Mucosa of stomach (tissue), 1 donor: ENCODE results near the gene RABEP2.
"Not testable (repeated sequence)": the region's sequence is repeated elsewhere in the genome, so short reads cannot be mapped to it uniquely, and the experiment has no call there.

Source experiments
- H3K27me3 ChIP-seq: one replicate; pipeline ENCODE4 v1.7.0; 2013; ENCODE audit warnings: mild to moderate bottlenecking, low read length; ENCODE audit not compliant: control insufficient read depth, insufficient read depth
- H3K36me3 ChIP-seq: one replicate; pipeline ENCODE4 v1.7.0; 2013; ENCODE audit warnings: low read length; ENCODE audit not compliant: control insufficient read depth, insufficient read depth
- H3K4me1 ChIP-seq: one replicate; pipeline ENCODE4 v1.7.0; 2013; ENCODE audit warnings: mild to moderate bottlenecking, low read length; ENCODE audit not compliant: control insufficient read depth, insufficient read depth
- H3K4me3 ChIP-seq: one replicate; pipeline ENCODE4 v1.7.0; 2013; ENCODE audit warnings: low read length
- H3K9ac ChIP-seq: one replicate; pipeline ENCODE4 v1.7.0; 2013; ENCODE audit warnings: mild to moderate bottlenecking, low read length, moderate library complexity
- H3K9me3 ChIP-seq: one replicate; pipeline ENCODE4 v1.7.0; 2013; ENCODE audit warnings: mild to moderate bottlenecking, low read length, moderate library complexity; ENCODE audit not compliant: control insufficient read depth
- donor health status: Pancreatic carcinoma.

Gene RABEP2

GRCh38 chr16:28898266-28898665, 26.8 kb downstream of the RABEP2 start:
- H3K9ac ChIP-seq = no peak overlapping the region
- no peaks in the 10 kb centered on the region for H3K27me3 ChIP-seq
- H3K36me3 ChIP-seq = no peaks in the 10 kb centered on the region
- H3K4me1 ChIP-seq = no peaks in the 10 kb centered on the region
- H3K9me3 ChIP-seq = no peaks in the 10 kb centered on the region
- H3K4me3 ChIP-seq = no peak overlapping the region

DNA sequence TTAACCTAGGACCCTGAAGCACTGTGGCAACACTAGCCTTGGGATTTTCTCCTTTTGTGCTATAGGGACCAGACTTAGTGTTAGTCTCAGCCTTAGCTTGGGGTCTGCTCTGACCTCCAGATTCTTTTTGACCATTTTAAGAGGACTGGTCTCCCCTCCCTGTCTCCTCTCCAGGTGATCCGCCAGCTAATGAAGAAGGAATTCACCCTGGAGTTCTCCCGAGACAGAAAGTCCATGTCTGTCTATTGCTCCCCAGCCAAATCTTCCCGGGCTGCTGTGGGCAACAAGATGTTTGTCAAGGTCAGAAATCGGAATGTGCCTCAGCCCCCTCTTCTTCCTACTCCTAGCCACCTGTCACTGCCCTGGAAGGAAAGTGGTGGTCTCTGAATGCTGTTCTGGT, 27.2 kb downstream of the RABEP2 start:
- H3K9ac ChIP-seq = no peak overlapping the region
- no peaks in the 10 kb centered on the region for H3K9me3 ChIP-seq
- no peaks in the 10 kb centered on the region for H3K27me3 ChIP-seq
- H3K36me3 ChIP-seq = no peaks in the 10 kb centered on the region
- no peaks in the 10 kb centered on the region for H3K4me1 ChIP-seq
- no peak overlapping the region for H3K4me3 ChIP-seq

- H3K9me3 ChIP-seq = no peaks in the 10 kb centered on the region
- no peaks in the 10 kb centered on the region for H3K4me1 ChIP-seq
- no peak overlapping the region for H3K4me3 ChIP-seq
- no peaks in the 10 kb centered on the region for H3K36me3 ChIP-seq
- H3K9ac ChIP-seq = no peak overlapping the region
- no peaks in the 10 kb centered on the region for H3K27me3 ChIP-seq
Measured at GRCh38 chr16:28895609-28896008, 29.4 kb downstream of the RABEP2 start.

DNA sequence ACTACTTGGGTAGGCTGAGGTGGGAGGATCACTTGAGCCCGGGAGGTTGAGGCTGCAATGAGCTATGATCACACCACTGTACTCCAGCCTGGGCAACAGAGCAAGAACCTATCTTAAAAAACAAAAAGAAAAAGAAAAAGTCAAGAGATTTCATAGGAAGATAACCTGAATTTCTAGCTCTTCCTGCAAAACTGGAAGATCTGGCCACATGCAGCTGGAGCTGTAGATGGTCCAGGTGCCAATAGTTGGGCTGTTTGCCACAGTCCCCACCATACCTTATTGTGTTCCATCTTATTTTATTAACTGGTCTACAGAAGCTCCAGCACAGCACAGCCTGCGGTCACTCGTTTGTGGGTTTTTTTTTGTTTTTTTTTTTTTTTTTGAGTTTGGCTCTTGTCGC, 31.7 kb downstream of the RABEP2 start:
- H3K36me3 ChIP-seq = no peaks in the 10 kb centered on the region
- H3K4me1 ChIP-seq = no peaks in the 10 kb centered on the region
- no peak overlapping the region for H3K4me3 ChIP-seq
- H3K9me3 ChIP-seq = no peaks in the 10 kb centered on the region
- no peaks in the 10 kb centered on the region for H3K27me3 ChIP-seq
- no peak overlapping the region for H3K9ac ChIP-seq

DNA sequence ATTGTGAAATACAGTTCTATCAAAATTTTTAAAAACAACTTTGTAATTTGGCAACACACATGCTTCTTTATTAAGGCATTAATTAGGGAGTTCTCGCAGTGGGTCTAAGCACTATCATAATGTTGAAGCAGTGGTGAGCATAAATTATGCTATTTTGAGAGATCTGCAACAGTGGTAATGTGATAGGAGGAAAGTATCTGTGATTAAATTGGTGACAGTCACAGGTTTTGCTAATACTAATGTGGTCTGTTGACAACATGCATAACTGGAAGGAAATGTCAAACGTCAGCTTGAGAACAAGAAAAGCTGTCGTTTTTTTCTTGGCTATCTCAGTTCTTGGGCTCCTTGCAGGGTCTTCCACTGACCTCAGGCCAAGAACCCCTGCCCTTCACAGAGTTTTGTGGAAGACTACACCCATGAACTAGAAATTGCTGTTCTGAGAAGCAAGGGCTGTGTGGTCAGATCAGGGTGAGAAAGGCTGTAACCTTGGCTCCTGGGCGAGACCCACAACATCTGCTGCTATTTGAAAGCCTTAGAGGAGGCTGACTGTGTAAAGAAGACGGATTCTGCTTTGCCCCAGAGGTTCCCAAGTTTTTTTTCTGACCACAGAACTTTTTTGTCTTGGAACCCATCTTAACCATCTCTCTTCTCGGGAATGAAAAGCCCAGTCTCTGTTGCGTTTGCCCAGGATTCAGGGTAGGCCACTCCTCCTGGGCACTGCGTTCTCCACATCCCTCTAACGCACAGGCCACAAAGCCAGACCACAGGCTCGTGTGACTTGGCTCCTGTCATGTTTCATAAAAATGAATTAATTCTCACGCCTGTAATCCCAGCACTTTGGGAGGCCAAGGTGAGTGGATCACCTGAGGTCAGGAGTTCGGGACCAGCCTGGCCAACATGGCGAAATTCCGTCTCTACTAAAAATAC, 32.8 kb downstream of the RABEP2 start:
- Histone ChIP-seq H3K27me3 (no peaks in the 10 kb centered on the region), H3K4me3 (no peak overlapping the region), H3K9ac (no peak overlapping the region), H3K9me3 (no peaks in the 10 kb centered on the region), H3K4me1 (no peaks in the 10 kb centered on the region), H3K36me3 (no peaks in the 10 kb centered on the region)

- not testable (repeated sequence) for H3K9me3 ChIP-seq, H3K4me1 ChIP-seq, H3K9ac ChIP-seq, H3K27me3 ChIP-seq, H3K4me3 ChIP-seq, H3K36me3 ChIP-seq
Measured at GRCh38 chr16:28890355-28890754, 34.7 kb downstream of the RABEP2 start.

DNA sequence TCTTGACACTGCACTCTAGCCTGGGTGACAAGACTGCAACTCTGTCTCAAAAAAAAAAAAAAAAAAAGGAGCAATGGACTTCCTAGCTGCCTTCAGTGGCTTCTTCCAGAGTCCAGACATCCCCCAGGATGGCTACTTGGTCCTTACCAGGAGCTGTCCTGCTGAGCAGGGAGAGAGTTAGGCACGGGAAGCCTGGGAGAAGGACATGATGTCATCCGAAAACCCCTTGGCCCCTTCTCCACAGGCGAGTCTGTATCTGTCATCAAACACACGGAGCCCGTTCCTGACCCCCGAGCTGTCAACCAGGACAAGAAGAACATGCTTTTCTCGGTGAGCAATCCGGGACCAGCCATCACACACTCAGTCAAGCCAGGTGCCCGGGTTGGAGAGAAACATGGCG, 38.1 kb downstream of the RABEP2 start:
- Histone ChIP-seq H3K9ac (no peak overlapping the region), H3K27me3 (peaks cover 11% of the 10 kb centered on the region), H3K4me3 (no peak overlapping the region), H3K36me3 (no peaks in the 10 kb centered on the region), H3K9me3 (no peaks in the 10 kb centered on the region), H3K4me1 (no peaks in the 10 kb centered on the region)

- no peak overlapping the region for H3K9ac ChIP-seq
- H3K4me3 ChIP-seq = no peak overlapping the region
- peaks cover 24% of the 10 kb centered on the region for H3K27me3 ChIP-seq
- no peaks in the 10 kb centered on the region for H3K36me3 ChIP-seq
- H3K4me1 ChIP-seq = peaks cover 11% of the 10 kb centered on the region
- H3K9me3 ChIP-seq = no peaks in the 10 kb centered on the region
Measured at GRCh38 chr16:28884045-28884444, 41.0 kb downstream of the RABEP2 start.

- H3K4me3 ChIP-seq = no peak overlapping the region
- peaks cover 13% of the 10 kb centered on the region for H3K4me1 ChIP-seq
Measured at GRCh38 chr16:28883221-28883996, 41.6 kb downstream of the RABEP2 start.

DNA sequence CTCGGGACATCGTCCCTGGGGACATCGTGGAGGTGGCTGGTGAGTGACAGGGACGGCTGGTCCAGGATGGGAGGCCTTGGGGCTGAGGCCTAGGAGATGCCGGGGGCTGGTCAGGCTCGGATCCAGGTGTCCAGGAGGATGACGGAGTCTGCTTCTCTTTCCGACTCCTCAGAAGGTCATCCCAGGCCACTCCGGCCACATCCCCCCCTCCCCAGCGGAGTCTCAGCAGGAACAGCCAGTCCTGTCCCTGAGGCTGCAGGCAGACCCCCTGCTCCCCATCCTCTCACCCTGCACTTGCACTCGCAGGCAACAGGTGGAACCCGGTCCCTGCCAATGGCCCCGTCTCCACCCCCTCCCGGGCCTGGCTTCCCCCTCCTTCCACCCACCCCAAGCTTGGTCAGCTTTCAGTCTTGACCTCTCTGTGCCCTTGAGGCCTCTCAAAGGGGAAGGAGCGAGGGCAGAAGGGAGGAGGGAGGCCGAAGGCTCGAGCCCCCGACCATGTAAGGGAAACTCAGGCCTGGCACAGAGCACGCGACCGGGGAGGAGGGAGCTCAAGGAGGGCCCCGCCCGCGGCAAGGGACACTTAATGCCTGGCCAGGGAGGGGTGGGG, 42.4 kb downstream of the RABEP2 start:
- peaks cover 24% of the 10 kb centered on the region for H3K27me3 ChIP-seq
- no peak overlapping the region for H3K9ac ChIP-seq
- no peaks in the 10 kb centered on the region for H3K9me3 ChIP-seq
- no peak overlapping the region for H3K4me3 ChIP-seq
- H3K4me1 ChIP-seq = peaks cover 13% of the 10 kb centered on the region
- H3K36me3 ChIP-seq = no peaks in the 10 kb centered on the region

More at GRCh38 chr16:28883221-28883996, 41.6 kb downstream of the RABEP2 start:
- Histone ChIP-seq H3K36me3 (no peaks in the 10 kb centered on the region), H3K9me3 (no peaks in the 10 kb centered on the region), H3K9ac (no peak overlapping the region), H3K27me3 (peaks cover 24% of the 10 kb centered on the region)

DNA sequence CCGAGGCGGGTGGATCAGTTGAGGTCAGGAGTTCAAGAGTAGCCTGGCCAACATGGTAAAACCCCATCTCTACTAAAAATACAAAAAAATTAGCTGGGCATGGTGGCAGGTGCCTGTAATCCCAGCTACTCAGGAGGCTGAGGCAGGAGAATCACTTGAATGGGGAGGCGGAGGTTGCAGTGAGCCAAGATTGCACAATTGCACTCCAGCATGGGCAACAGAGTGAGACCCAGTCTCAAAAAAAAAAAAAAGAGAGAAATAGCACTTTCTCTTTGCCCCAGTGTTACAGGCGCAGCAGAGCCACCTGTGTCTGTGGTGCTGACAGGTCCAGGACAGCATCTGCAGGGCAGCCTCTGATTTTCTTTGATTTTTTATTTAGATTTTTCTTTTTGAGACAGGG, 43.5 kb downstream of the RABEP2 start:
- not testable (repeated sequence) for H3K9ac ChIP-seq, H3K4me3 ChIP-seq
- peaks cover 13% of the 10 kb centered on the region for H3K4me1 ChIP-seq

DNA sequence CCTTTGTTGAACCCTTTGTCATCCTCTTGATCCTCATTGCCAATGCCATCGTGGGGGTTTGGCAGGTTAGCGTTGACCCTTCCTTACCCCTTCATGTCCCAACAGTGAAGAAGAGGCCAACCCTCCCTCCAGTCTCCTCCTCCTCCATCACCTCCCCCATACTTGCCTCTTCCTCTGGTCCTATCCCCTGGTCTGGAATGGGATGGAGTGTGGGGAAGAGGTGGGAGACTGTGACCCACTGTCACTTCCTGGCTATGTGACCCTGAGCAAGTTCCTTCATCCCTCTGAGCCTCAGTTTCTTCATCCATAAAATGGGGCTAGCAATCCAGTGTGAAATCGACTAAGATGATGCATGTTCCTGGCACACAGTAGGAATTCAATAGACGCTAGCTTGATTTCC, 44.1 kb downstream of the RABEP2 start:
- H3K9me3 ChIP-seq = no peaks in the 10 kb centered on the region
- no peak overlapping the region for H3K9ac ChIP-seq
- peaks cover 13% of the 10 kb centered on the region for H3K4me1 ChIP-seq

More for the DNA sequence above, 43.5 kb downstream of the RABEP2 start:
- peaks cover 24% of the 10 kb centered on the region for H3K27me3 ChIP-seq
- H3K9me3 ChIP-seq, H3K36me3 ChIP-seq: not testable (repeated sequence)

More for the DNA sequence above, 44.1 kb downstream of the RABEP2 start:
- no peak overlapping the region for H3K4me3 ChIP-seq
- peaks cover 24% of the 10 kb centered on the region for H3K27me3 ChIP-seq
- no peaks in the 10 kb centered on the region for H3K36me3 ChIP-seq
